Activated naive CD8-positive, alpha-beta T cell (primary cell): ENCODE data around the gene PRG3.
"Not testable (repeated sequence)": the region's sequence is repeated elsewhere in the genome, so short reads cannot be mapped to it uniquely, and the experiment has no call there.

ENCODE experiments used
- H3K27ac Mint-ChIP-seq: one replicate; pipeline ENCODE4 v1.8.0; 2021; ENCODE audit warnings: mixed read lengths
- H3K27me3 Mint-ChIP-seq: one replicate; pipeline ENCODE4 v1.8.0; 2021; ENCODE audit warnings: mixed read lengths
- H3K36me3 Mint-ChIP-seq: one replicate; pipeline ENCODE4 v1.8.0; 2021; ENCODE audit warnings: mixed read lengths
- H3K4me1 Mint-ChIP-seq: one replicate; pipeline ENCODE4 v1.8.0; 2021; ENCODE audit warnings: low read depth, mixed read lengths
- H3K4me3 Mint-ChIP-seq: one replicate; pipeline ENCODE4 v1.8.0; 2021; ENCODE audit warnings: mild to moderate bottlenecking, mixed read lengths
- H3K9me3 Mint-ChIP-seq: one replicate; pipeline ENCODE4 v1.8.0; 2021; ENCODE audit warnings: low read depth, mixed read lengths

The PRG3 gene

GRCh38 chr11:57349491-57350274 lies 31.3 kb downstream of the PRG3 start:
- Mint-ChIP-seq H3K36me3 (peaks cover 2% of the 10 kb centered on the region), H3K4me3 (no peak overlapping the region), H3K9me3 (no peaks in the 10 kb centered on the region), H3K27me3 (peaks cover 8% of the 10 kb centered on the region), H3K4me1 (peaks cover 2% of the 10 kb centered on the region), H3K27ac (no peak overlapping the region)

- peaks cover 5% of the 10 kb centered on the region for H3K27me3 Mint-ChIP-seq
- H3K4me3 Mint-ChIP-seq: no peak overlapping the region
- peaks cover 2% of the 10 kb centered on the region for H3K4me1 Mint-ChIP-seq
- peaks cover 2% of the 10 kb centered on the region for H3K36me3 Mint-ChIP-seq
- H3K27ac Mint-ChIP-seq: no peak overlapping the region
- H3K9me3 Mint-ChIP-seq: no peaks in the 10 kb centered on the region
Observed at GRCh38 chr11:57348636-57349313, 32.2 kb downstream of the PRG3 start.

- Mint-ChIP-seq H3K36me3 (peaks cover 2% of the 10 kb centered on the region), H3K27ac (no peak overlapping the region), H3K4me3 (no peak overlapping the region), H3K9me3 (no peaks in the 10 kb centered on the region), H3K27me3 (peaks cover 5% of the 10 kb centered on the region), H3K4me1 (peaks cover 2% of the 10 kb centered on the region)
Observed at GRCh38 chr11:57348052-57348451, 32.9 kb downstream of the PRG3 start.

- Mint-ChIP-seq H3K4me3 (no peak overlapping the region), H3K36me3 (peaks cover 2% of the 10 kb centered on the region), H3K27ac (no peak overlapping the region), H3K4me1 (peaks cover 2% of the 10 kb centered on the region), H3K9me3 (no peaks in the 10 kb centered on the region), H3K27me3 (peaks cover 5% of the 10 kb centered on the region)
Observed at GRCh38 chr11:57347336-57347735, 33.6 kb downstream of the PRG3 start.

GRCh38 chr11:57345555-57346211 lies 35.3 kb downstream of the PRG3 start:
- Mint-ChIP-seq H3K36me3 (no peaks in the 10 kb centered on the region), H3K27ac (no peak overlapping the region), H3K9me3 (no peaks in the 10 kb centered on the region), H3K4me1 (peaks cover 2% of the 10 kb centered on the region), H3K27me3 (peaks cover 3% of the 10 kb centered on the region), H3K4me3 (no peak overlapping the region)

- no peaks in the 10 kb centered on the region for H3K4me1 Mint-ChIP-seq
- H3K4me3 Mint-ChIP-seq: no peak overlapping the region
- H3K9me3 Mint-ChIP-seq: no peaks in the 10 kb centered on the region
- no peak overlapping the region for H3K27ac Mint-ChIP-seq
- peaks cover 2% of the 10 kb centered on the region for H3K27me3 Mint-ChIP-seq
- no peaks in the 10 kb centered on the region for H3K36me3 Mint-ChIP-seq
Observed at GRCh38 chr11:57344826-57345225, 36.1 kb downstream of the PRG3 start.

- Mint-ChIP-seq H3K27ac (no peak overlapping the region), H3K4me1 (no peaks in the 10 kb centered on the region), H3K4me3 (no peak overlapping the region), H3K36me3 (no peaks in the 10 kb centered on the region), H3K27me3 (peaks cover 2% of the 10 kb centered on the region), H3K9me3 (no peaks in the 10 kb centered on the region)
Observed at GRCh38 chr11:57343825-57344224, 37.1 kb downstream of the PRG3 start.

GRCh38 chr11:57342702-57343101 lies 38.2 kb downstream of the PRG3 start:
- H3K36me3 Mint-ChIP-seq: no peaks in the 10 kb centered on the region

GRCh38 chr11:57341250-57341808 lies 39.6 kb downstream of the PRG3 start:
- H3K9me3 Mint-ChIP-seq: no peaks in the 10 kb centered on the region
- H3K4me1 Mint-ChIP-seq: peaks cover 5% of the 10 kb centered on the region
- no peak overlapping the region for H3K27ac Mint-ChIP-seq
- H3K4me3 Mint-ChIP-seq: no peak overlapping the region
- H3K36me3 Mint-ChIP-seq: no peaks in the 10 kb centered on the region
- peaks cover 2% of the 10 kb centered on the region for H3K27me3 Mint-ChIP-seq

More at GRCh38 chr11:57342702-57343101, 38.2 kb downstream of the PRG3 start:
- Mint-ChIP-seq H3K4me1 (no peaks in the 10 kb centered on the region), H3K27me3 (peaks cover 2% of the 10 kb centered on the region), H3K27ac (no peak overlapping the region), H3K9me3 (no peaks in the 10 kb centered on the region), H3K4me3 (no peak overlapping the region)

- H3K27me3 Mint-ChIP-seq: peaks cover 2% of the 10 kb centered on the region
- H3K9me3 Mint-ChIP-seq: no peaks in the 10 kb centered on the region
- no peaks in the 10 kb centered on the region for H3K36me3 Mint-ChIP-seq
- peaks cover 12% of the 10 kb centered on the region for H3K4me1 Mint-ChIP-seq
- H3K4me3 Mint-ChIP-seq: no peak overlapping the region
- no peak overlapping the region for H3K27ac Mint-ChIP-seq
Observed at GRCh38 chr11:57340039-57340615, 40.8 kb downstream of the PRG3 start.

- no peak overlapping the region for H3K27ac Mint-ChIP-seq
- no peaks in the 10 kb centered on the region for H3K9me3 Mint-ChIP-seq
- peaks cover 2% of the 10 kb centered on the region for H3K36me3 Mint-ChIP-seq
- peaks cover 2% of the 10 kb centered on the region for H3K27me3 Mint-ChIP-seq
- H3K4me3 Mint-ChIP-seq: no peak overlapping the region
- peaks cover 19% of the 10 kb centered on the region for H3K4me1 Mint-ChIP-seq
Observed at GRCh38 chr11:57339328-57339727, 41.6 kb downstream of the PRG3 start.

GRCh38 chr11:57338142-57338541 lies 42.8 kb downstream of the PRG3 start, which contains the start of gene P2RX3:
P2RX3 (plus strand) TSS chr11:57338352; CDS start chr11:57338551, 199 bp downstream.
- peaks cover 2% of the 10 kb centered on the region for H3K27me3 Mint-ChIP-seq
- H3K4me3 Mint-ChIP-seq: no peak within 1 kb of the TSS
- no peaks in the 10 kb centered on the region for H3K9me3 Mint-ChIP-seq
- peaks cover 2% of the 10 kb centered on the region for H3K36me3 Mint-ChIP-seq
- peaks cover 30% of the 10 kb centered on the region for H3K4me1 Mint-ChIP-seq
- H3K27ac Mint-ChIP-seq: peak within 1 kb of the TSS; percentile 68

GRCh38 chr11:57336856-57337255 lies 44.1 kb downstream of the PRG3 start:
- not testable (repeated sequence) for H3K36me3 Mint-ChIP-seq, H3K27me3 Mint-ChIP-seq, H3K9me3 Mint-ChIP-seq
- peak overlapping the region; percentile 99 for H3K27ac Mint-ChIP-seq
- H3K4me3 Mint-ChIP-seq: peak overlapping the region; percentile 99
- H3K4me1 Mint-ChIP-seq: peaks cover 31% of the 10 kb centered on the region

- Mint-ChIP-seq H3K27ac (peak overlapping the region; percentile 99), H3K4me3 (peak overlapping the region; percentile 99), H3K4me1 (peaks cover 31% of the 10 kb centered on the region), H3K36me3 (peaks cover 7% of the 10 kb centered on the region), H3K27me3 (peaks cover 2% of the 10 kb centered on the region), H3K9me3 (no peaks in the 10 kb centered on the region)
Observed at GRCh38 chr11:57336111-57336666, 44.8 kb downstream of the PRG3 start.
